ENCODE data around the gene PLPPR2.
"Not testable (repeated sequence)": the region's sequence is repeated elsewhere in the genome, so short reads cannot be mapped to it uniquely, and the experiment has no call there.

GRCh38 chr19:11354102-11354501 is 1.1 kb upstream of the PLPPR2 start:
- TF ChIP-seq CTCF (IDR thresholded peaks at IDR 0.05); ZFX (IDR thresholded peaks at IDR 0.05; ENCODE audit: borderline replicate concordance): not testable (repeated sequence)

Data from 22Rv1 (cell line).